T-helper 1 cell treated with Interleukin-12 subunit alpha and Interleukin-12 subunit beta and Interleukin-4 antibody, amounts not matched to agents 30 ng/mL and 1 ng/mL, for 36 hours (primary cell): ENCODE measurements around the gene TNFRSF14. TPM values are rescaled to one million over a fixed set of nuclear protein-coding genes. Genes with fewer than 3 reads are reported as not detected.
"Not testable (repeated sequence)": the region's sequence is repeated elsewhere in the genome, so short reads cannot be mapped to it uniquely, and the experiment has no call there.

Source experiments
- intact Hi-C: fragments of 100-400 bp; cut with micrococcal nuclease; formaldehyde crosslinking; loops from one replicate; pipeline ENCODE4 v1.15.1; 2024
- total RNA-seq: library from RNA; stranded (reverse); gene quantifications from 2 replicates; pipeline ENCODE4 v1.2.3, GENCODE V29; 2022

The TNFRSF14 gene
- total RNA-seq, 1 donor from 2014 or later, result 264 TPM

DNA sequence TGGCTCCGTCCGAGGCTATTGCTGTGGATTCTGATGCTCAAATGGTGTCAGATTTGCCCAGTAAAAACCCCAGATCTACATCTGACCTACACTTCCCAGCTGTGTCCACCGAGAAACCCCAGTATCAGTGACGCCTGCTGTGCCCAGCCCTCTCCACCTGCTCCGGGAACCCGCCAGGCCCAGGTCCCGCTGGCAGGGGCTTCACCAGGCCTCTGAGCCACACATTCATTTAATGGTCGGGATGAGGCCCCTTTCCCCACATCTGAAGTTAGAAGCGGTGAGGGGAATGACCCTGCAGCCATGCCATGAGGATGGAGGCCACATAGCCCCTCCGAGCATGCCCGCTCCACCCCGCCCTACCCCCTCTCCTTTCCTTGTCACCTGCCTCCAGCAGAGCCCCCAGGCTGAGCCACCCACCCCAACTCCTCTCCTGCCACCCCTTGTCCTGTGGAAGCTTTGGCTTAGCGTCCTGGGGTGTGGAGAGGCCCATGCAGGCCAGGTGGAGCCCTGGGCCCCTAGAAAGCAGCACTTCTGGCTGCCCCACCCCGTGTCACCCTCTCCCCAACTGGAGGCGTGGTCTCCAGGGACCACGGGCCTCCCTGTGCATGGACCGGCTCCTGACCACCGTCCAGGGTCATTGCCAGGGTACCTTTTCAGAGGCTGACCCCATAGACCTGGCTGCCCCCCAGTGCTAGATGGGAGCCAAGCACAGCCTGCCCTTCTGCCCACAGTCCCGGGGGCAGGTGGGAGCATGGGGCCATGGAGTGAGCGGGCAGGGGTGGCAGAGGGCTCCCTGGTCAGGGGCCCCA lies 8.0 kb downstream of the TNFRSF14 start:
- intact Hi-C loops, result no loop called here

DNA sequence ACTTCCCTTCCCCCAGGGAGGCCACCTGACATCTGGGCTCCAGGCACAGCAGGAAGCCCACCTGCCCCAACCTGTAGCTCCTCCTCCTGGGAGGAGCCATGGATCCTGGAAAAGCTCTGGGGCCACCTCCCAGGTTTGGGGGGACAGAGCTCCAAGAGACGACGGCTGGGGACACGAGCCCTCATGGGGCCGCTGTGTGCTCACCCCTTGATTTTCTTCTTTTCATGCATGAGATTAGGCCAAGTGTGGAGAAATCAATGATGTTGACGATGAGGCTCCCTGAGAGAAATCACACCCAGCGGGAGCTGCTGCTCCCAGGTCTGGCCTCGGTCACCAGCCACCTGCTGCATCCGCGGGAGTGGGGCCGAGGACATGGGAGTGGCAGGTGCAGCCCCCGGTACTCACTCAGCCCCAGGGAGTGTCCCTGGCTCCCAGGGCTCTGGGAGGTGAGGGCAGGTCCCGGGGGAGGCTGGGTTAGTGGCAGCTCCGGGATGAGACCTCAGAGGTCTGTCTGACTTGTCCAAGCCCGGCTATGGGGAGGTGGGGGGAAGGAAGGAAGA lies 8.7 kb downstream of the TNFRSF14 start:
- intact Hi-C loops, result no loop called here

DNA sequence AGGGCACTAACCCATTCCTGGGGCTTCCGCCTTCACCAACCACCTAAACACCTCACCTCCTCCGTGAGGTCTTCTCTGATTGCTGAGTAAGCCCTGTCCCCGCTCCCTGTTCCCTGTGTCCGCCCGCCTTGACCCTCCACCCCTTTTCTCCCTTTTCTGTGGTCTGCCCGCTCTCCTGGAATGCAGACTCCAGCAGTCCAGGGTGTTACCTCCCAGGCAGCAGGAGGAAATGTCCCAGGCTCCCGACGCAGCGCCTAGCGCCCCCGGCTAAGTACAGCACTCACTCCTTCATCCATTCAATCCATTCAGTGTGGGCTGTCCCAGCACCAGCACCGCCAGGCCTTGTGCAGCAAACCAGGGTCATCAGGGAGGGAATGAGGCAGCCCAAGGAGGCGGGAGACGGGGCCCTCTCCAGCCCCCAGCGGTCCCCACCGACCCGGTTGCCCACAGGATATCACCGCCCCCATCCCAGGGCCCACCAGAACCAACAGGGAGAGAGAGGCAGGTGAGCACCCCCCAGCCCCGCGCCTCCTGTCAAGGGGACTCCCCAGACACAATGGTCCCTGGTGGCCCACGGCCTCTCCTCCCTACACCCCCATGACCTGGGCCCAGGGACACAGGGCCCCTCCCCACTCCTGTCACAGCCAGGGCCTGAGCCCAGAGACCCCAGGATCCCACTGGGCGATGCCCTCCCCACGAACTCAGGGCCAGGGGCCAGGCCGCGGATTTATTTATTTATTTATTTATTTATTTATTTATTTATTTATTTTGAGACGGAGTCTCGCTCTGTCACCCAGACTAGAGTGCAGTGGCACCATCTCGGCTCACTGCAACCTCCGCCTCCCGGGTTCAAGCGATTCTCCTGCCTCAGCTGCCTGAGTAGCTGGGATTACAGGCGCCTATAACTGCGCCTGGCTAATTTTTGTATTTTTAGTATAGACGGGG lies 10.2 kb downstream of the TNFRSF14 start:
- intact Hi-C loops, result no loop called here

DNA sequence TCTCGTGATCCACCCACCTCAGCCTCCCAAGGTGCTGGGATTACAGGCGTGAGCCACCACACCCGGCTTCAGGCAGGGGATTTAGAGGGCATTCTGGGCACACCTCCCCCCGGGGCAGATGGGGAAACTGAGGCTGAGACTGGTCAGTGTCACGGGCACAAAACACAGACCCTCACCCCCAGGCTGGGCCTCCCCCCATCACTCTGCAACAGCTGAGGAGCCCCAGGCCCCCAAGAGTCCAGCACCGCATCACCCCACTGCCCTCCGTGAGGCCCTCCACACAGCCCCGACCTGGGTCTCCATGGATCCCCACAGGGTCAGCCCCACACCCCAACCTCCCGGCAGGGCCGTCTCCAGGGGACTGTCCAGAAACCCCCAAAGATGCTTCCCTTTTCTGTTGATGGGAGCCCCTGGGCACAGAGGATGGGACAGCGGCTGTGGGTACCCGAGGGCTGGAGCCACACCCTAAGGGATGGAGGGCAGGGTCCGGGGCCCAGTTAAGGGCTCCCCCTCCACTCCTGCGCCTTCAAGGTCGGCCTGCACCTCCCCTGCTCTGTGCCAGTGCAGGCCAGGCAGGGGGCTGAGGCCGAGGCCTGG lies 11.0 kb downstream of the TNFRSF14 start:
- intact Hi-C loops, result no loop called here

DNA sequence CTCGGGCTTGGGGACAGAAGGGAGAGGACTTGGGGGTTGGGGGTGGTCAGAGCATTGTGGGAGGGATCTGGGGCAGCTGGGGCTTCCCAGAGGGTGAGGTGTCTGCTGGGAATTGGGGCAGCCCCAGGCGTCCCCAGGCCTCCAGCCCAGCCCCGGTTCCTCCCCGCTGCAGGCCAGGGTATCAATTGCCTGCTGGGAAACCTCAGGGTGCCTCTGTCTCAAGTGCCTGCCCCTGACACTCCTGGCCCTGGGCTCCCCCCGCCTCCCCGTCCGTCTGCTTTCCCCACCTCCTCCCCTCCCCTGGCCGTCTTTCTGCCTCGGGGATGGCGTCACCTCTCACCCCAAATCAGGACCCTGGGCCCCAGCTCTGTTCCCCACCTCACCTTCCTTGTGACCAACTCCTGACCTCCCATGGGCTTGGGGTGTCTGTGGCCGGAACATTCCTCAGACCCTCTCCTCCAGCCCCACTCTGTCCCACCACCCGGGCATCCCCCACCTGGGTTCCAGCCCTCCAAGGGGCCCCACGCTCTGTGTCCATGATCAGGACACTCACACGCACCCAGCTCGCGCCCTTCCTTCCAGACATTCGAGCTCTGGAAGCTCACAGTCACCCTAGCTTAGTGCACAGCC lies 12.1 kb downstream of the TNFRSF14 start:
- intact Hi-C loops, result not testable (repeated sequence)

DNA sequence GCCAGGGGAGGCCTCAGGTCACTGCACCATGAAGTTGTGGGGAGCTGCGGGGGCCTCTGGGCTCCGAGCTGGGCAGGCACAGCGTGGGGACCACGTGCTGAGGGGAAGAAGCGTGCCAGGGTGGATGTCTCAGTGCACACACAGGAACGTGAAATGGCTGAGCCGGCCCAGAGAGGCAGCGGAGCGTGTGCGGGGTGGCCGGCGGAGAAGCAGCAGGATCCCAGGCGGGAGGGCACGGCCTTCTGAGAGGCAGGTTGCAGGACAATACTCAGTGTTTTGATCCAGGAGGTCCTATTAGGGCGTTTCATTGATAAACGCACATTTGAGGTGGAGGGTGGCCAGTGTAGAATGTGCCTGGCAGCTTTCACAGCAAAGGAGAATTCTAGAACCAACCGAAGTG lies 12.9 kb downstream of the TNFRSF14 start:
- intact Hi-C loops, result no loop called here

DNA sequence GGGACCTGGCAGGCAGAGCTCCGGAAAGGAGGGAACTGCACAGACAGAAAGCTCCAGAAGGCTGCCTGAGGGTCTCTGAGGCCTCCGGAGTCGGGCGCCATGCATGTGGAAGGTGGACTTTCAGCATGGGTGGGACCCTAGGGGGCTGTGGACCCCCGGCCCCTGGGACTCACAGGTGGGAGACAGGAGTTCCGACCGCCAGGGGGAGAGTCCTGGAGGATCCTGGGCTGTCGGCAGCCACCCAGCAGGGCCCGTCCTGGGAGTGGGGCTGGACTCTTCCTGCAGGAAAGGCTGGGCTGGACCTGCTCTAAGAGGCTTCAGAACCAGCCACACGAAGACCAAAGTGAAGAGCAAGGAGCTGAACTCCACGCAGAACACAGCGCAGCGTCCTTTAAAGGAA lies 13.5 kb downstream of the TNFRSF14 start:
- intact Hi-C loops, result not testable (repeated sequence)

DNA sequence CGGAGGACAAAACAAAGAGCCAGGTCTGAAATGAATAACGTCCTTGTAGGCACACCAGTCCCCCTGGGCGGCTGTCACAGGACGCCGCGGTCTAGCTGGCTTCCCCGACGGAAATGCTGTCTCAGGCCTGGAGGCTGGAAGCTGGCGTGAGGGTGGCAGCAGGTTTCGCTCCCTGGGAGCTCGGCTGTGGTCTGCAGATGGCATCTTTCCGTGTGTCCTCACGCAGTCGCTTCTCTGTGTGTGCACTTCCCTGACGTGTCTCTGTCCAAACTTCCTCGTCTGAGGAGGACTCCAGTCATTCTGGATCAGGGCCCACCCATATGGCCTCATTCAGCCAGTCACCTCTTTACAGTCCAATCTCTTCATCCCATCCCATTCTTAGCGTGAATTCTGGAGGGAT lies 14.2 kb downstream of the TNFRSF14 start:
- intact Hi-C loops, result no loop called here

DNA sequence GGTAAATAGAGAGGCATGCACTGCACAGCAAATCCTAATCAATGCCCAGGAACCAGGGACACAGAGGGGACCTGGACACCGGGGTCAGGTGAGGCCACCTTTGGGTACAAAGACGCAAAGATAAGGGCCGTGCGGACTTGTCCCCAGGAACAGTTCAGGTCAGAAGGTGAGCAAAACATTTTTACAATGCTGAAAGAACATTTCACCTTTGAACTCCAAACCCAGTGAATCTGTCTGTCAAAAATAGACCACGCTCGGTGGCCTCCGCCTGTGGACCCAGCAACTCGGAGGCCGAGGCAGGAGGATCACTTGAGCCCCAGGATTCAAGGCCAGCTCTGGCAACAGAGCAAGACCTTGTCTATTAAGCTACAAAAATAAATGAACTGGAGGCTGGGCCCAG lies 15.2 kb downstream of the TNFRSF14 start:
- intact Hi-C loops, result no loop called here

DNA sequence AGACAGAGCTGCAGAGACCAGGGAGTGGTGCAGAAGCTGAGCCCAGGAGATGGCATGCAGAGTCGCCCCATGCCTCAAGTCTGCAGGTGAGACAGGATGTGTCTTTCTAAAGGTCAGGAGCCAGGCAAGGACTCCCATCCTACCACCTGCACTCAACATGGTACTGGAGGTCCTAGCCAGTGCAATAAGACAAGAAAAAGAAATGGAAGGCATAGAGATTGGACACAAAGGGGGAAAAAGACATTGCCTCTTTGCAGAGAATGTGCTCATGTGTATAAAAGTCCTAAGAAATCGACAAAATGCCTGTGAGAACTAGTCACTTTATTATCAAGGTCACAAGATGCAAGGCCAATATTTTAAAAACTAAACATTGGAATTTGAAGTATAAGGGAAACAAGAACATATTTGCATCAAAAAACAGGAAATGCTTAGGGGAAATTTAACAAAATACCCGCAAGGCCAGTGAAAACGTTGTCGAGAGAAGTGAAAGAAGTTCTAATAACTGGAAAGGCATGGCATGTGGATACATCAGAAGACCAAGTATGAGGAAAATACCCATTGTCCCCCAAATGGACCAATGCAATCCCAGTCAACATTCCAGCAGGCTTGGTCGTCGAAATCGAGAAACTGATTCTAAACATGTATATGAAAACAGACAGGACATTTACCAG lies 17.2 kb downstream of the TNFRSF14 start:
- intact Hi-C loops, result no loop called here

DNA sequence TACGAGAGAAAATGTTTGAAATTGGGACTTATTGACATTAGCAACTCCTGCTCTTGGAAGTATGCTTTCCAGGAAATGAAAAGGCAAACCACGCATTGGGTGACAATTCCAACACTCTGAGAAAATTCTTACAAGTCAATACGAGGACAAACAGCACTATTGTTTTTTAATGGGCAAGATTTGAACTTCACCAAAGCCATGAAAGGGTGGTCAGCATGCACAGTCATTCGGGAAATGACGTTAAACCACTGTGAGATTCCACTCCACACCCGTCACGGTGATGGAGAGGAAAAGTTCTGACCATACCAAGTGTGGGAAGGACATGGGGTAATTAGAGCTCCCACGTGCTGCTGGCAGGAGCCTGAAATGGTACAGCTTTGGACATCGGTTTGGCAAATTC lies 18.2 kb downstream of the TNFRSF14 start:
- intact Hi-C loops, result no loop called here

DNA sequence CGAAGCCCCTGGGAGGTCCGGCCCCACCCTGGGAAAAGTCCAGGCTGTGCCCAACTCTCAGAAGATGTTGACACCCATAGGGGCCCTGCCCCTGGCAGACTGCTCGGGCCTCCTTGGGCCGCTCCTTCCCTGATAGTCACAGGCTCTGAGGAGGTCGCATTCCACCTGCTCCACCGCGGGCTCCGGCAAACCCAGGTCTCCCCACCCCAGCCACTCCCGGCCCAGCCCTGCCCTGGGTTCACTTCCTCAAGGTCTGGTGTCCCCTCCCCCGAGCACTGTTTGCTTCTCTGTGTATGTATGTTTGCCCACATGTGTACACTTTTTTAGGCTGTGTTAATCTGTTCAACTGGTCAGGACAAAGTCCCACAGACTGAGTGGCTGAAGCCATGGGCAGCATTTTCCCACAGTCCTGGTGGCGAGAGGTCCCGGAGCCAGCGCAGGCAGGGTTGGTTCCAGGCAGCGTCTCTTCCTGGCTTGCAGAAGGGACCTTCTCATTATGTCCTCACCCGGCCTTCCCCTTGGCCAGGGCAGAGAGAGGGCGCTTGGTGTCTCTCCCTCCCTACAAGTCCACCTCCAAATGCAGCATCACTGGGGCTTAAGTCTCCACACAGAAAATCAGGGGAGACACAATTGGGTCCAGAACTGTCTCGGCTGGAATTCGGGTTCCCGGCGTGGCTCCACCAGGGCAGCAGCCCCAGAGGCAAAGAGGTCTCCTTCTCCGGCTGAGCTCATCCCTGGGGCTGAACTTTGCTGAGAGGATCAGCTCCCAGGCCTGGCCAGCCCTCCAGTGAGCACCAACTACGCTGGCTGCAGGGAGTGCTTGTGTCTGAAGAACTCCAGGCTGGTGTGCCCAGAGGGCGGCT lies 19.9 kb downstream of the TNFRSF14 start:
- intact Hi-C loops, result no loop called here

DNA sequence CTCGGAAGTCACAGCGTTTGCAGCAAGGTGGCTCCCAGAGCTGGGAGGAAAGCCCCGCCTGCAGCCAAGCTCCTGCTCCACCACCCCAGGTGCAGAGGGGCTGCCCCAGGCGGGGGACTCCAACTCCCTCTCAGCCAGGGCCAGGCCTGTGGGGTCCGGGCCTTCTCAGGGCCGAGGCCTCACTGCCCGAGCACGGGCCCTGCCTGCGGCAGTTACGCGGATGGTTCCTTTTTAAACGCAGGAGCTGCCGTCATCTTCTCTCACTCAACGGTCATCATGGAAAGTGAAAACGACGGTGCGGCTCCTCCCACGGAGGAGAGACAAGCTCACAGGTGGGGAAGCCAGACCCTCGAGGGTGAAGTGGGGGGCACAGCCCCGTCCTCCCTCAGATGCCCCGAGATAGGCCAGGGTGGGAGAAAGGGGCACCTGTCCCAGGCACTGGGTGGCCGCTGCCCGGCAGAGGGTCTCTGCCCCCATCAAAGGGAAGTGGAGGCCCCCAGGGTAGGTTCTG lies 21.4 kb downstream of the TNFRSF14 start:
- intact Hi-C loops, result loop anchor here (1.0 kb wide), 3 partner anchors 9 to 51 kb away; partner anchors contain the start of genes PANK4, PRXL2B and TNFRSF14

DNA sequence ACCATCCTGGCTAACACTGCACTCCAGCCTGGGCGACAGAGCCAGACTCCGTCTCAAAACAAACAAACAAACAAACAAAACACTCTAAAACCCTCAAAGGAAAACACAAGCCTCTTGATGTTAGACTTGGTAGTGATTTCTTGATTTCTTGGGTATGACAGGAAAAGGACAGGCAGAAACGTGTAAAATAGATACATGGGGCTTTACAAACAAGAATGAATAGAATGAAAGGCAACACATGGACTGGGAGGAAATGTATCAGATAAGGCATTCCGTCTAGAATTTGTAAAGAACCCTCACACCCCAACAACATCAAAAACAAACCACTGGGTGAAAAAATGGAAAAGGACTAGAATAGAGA lies 22.6 kb downstream of the TNFRSF14 start:
- intact Hi-C loops, result loop anchor here (1.0 kb wide), 3 partner anchors 8 to 52 kb away; partner anchors contain the start of genes PANK4, PRXL2B and TNFRSF14

DNA sequence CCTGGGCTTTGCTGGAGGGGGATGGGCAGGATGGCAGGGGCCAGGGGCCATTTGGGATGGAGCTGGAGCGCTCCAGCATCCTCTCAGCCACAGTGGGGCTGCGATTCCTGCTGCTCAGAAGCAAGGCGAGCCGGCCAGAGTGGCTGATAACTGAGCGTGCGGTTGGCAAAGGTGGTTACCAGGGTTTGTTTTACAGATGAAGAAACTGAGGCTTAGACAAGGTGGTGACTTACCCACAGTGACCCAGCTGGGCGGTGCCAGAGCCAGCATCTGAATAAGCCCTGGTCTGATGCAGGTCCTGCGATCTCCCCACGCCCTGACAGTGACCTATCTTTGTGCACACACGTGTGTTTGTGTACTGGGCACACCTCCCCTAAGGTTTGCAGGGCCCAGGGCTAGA lies 24.5 kb downstream of the TNFRSF14 start:
- intact Hi-C loops, result no loop called here

DNA sequence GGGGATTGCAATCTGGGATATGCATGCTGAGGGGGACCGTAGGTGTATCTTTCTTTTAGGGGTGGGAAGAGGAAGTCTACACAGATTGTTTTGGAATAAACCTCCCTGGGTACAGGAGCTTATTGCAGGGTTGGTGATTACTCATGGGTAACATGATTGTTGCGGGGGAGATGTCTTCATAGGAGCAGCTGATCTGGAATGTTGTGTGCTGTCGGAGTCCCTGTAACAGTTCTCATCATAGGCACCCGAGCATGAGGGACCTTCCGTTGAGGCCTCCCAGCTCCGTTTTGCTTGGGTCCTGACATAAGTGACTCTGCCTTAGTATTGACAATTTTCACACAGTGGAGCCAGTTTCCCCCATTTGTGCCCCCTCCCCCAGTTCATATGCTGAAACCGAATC lies 26.2 kb downstream of the TNFRSF14 start:
- intact Hi-C loops, result no loop called here

DNA sequence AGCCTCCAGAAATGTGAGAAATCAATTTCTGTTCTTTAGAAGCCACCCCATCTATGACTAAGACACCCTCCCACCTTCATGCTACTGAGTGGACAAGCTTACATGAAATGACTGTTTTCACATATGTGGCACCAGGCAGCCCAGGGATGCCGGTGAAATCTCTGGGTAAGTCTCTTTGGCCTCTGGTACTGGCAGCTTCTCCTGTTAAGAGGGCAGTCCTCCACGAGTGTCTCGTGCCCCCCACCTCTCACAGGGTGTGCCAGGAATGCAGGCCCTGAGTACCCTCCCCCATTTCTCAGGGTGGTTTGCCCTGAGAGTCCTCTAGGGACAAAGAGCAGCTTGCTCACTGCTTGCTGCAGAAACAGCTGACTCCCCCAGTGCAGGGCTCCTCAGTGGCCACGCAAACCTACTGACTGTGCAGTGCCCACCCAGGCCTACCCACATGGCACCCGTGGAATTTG lies 27.2 kb downstream of the TNFRSF14 start:
- intact Hi-C loops, result no loop called here

DNA sequence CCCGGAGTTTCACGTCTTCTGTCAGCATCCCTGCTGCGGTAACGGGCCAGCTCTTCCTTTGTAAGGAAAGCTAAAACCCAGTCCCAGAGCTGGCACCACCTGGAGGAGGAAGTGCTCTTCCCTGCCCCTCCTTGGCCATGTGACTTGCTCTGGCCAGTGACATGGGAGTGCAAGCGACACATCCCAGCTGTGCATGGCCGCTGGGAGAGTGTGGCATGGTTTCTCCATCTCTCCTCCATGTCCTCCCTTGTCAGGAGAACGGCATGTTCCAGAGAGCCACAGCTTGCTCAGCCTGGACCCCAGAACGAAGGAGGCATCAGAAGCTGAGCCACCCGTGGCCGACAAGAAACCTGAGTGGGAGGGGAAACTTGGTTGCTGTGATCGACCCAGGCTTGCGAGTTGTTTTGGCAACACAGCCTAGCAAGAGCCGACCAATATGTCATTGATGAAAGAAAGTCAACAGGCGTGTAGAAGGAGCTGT lies 27.7 kb downstream of the TNFRSF14 start:
- intact Hi-C loops, result no loop called here
